Kidney (tissue), 14 donors: ENCODE results near the gene PRR36. TPM values are rescaled to one million over a fixed set of nuclear protein-coding genes. Genes with fewer than 3 reads are reported as not detected.
"Not testable (repeated sequence)": the region's sequence is repeated elsewhere in the genome, so short reads cannot be mapped to it uniquely, and the experiment has no call there.

Source experiments
- DNase-seq, 5 donors: peaks; one replicate each; pipeline ENCODE4 v3.0.0-alpha.2; 2013 to 2020
- FAIRE-seq: peaks from 2 replicates; lab custom pipeline; 2012; peaks lifted over from hg19 to GRCh38; lab: Jason Lieb, UNC
- H3K27ac ChIP-seq, 2 donors: one replicate each; pipeline ENCODE4 v1.7.0; 2013; ENCODE audit warnings: low read depth in 2 of 2, low read length in 2 of 2, inconsistent platforms in 1 of 2
- H3K27me3 ChIP-seq: one replicate; pipeline ENCODE4 v1.7.1; 2013; ENCODE audit warnings: low read length, inconsistent platforms; ENCODE audit not compliant: control insufficient read depth, insufficient read depth
- H3K36me3 ChIP-seq, 3 donors: one replicate each; pipeline versions ENCODE4 v1.7.0 to v1.7.1; 2013; ENCODE audit warnings: low read length in 3 of 3, control low read depth in 1 of 3, inconsistent platforms in 1 of 3; ENCODE audit not compliant: insufficient read depth in 3 of 3, control insufficient read depth in 2 of 3
- H3K4me1 ChIP-seq, 3 donors: one replicate each; pipeline versions ENCODE4 v1.7.0 to v1.7.1; 2013; ENCODE audit warnings: low read length in 3 of 3, inconsistent platforms in 1 of 3, low read depth in 1 of 3; ENCODE audit not compliant: control insufficient read depth in 2 of 3, insufficient read depth in 2 of 3
- H3K4me3 ChIP-seq, 3 donors: one replicate each; pipeline versions ENCODE4 v1.7.0 to v1.8.1; 2013; ENCODE audit warnings: low read length in 3 of 3, control low read depth in 1 of 3, inconsistent platforms in 1 of 3
- H3K9ac ChIP-seq, 3 donors: one replicate each; pipeline versions ENCODE4 v1.7.0 to v1.7.1; 2013; ENCODE audit warnings: low read length in 3 of 3, control low read depth in 1 of 3, inconsistent platforms in 1 of 3
- H3K9me3 ChIP-seq, 3 donors: one replicate each; pipeline versions ENCODE4 v1.7.0 to v1.7.1; 2013; ENCODE audit warnings: low read length in 3 of 3, control low read depth in 1 of 3, inconsistent platforms in 1 of 3; ENCODE audit not compliant: control insufficient read depth in 2 of 3, insufficient read depth in 1 of 3
- intact Hi-C: fragments of 100-400 bp; cut with DNase I; formaldehyde crosslinking; loops from one replicate; pipeline ENCODE4 v1.11.1; 2022
- polyA plus RNA-seq: library from polyadenylated mRNA; stranded (reverse); fragments of 350-450 nt; fragmentation: Illumina TruSeq; extraction: RNeasy Lipid Tissue Mini Kit (QIAGEN cat#74804); gene quantifications from one replicate; pipeline ENCODE4 v1.2.3, GENCODE V29; 2014; ENCODE audit warnings: low read depth, low replicate concordance; ENCODE audit not compliant: insufficient read depth
- total RNA-seq: library from RNA; stranded (reverse); fragmentation: NEBNext Ultra II Directional; extraction: Animal tissue kit (Norgen Biotek cat#: 25700); gene quantifications from one replicate; pipeline ENCODE4 v1.2.1, GENCODE V29; 2021
- TF ChIP-seq, protein P1 (sequence below): IDR thresholded peaks from 3 replicates; pipeline ENCODE4 v1.5.1; 2012; ENCODE audit warnings: mild to moderate bottlenecking, moderate library complexity, borderline replicate concordance; ENCODE audit not compliant: insufficient read depth; ENCODE audit errors: extremely low read depth
- donor health status: control.
- donor health status: control.
- donor health status: control.
- donor health status: control.
- donor health status: control.
- donor health status: DM: yes; HTN: yes; CAD: no.
- donor health status: Normal renal cell carcinoma (clear cell type).

The PRR36 gene
- total and polyA plus RNA-seq, 2 donors from 2014 or later = 1.1 to 4.2 TPM

GRCh38 chr19:7895565-7895964 lies 21.4 kb upstream of the PRR36 start:
- intact Hi-C loops = no loop called here
- H3K9me3 ChIP-seq = no peaks in the 10 kb centered on the region
- no peaks in the 10 kb centered on the region for H3K27me3 ChIP-seq
- DNase-seq (no peak), FAIRE-seq (no peak)
- no peaks in the 10 kb centered on the region for H3K36me3 ChIP-seq
- H3K4me3 ChIP-seq = no peak overlapping the region
- H3K9ac ChIP-seq = no peak overlapping the region
- no peaks in the 10 kb centered on the region for H3K4me1 ChIP-seq
- no peak overlapping the region for H3K27ac ChIP-seq
- TF ChIP-seq, protein P1, sequence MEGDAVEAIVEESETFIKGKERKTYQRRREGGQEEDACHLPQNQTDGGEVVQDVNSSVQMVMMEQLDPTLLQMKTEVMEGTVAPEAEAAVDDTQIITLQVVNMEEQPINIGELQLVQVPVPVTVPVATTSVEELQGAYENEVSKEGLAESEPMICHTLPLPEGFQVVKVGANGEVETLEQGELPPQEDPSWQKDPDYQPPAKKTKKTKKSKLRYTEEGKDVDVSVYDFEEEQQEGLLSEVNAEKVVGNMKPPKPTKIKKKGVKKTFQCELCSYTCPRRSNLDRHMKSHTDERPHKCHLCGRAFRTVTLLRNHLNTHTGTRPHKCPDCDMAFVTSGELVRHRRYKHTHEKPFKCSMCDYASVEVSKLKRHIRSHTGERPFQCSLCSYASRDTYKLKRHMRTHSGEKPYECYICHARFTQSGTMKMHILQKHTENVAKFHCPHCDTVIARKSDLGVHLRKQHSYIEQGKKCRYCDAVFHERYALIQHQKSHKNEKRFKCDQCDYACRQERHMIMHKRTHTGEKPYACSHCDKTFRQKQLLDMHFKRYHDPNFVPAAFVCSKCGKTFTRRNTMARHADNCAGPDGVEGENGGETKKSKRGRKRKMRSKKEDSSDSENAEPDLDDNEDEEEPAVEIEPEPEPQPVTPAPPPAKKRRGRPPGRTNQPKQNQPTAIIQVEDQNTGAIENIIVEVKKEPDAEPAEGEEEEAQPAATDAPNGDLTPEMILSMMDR = no peak

GRCh38 chr19:7894612-7895309 lies 20.6 kb upstream of the PRR36 start:
- Histone ChIP-seq H3K9me3 (no peaks in the 10 kb centered on the region), H3K36me3 (no peaks in the 10 kb centered on the region), H3K27me3 (no peaks in the 10 kb centered on the region), H3K9ac (peak overlapping the region in 1 of 3 donors; percentile 19), H3K4me3 (no peak overlapping the region), H3K4me1 (no peaks in the 10 kb centered on the region), H3K27ac (no peak overlapping the region)
- FAIRE-seq = no peak
- TF ChIP-seq, protein P1 = no peak
- intact Hi-C loops = no loop called here
- DNase-seq = peak in 4 of 5 donors; percentile 51 to 81 (median 60)

GRCh38 chr19:7893362-7894101 lies 19.3 kb upstream of the PRR36 start:
- H3K27ac ChIP-seq, FAIRE-seq, intact Hi-C loops: not testable (repeated sequence)

GRCh38 chr19:7888826-7889217 lies 14.6 kb upstream of the PRR36 start:
- H3K27ac ChIP-seq = no peak overlapping the region
- TF ChIP-seq, protein P1 = no peak

More at GRCh38 chr19:7893362-7894101, 19.3 kb upstream of the PRR36 start:
- not testable (repeated sequence) for H3K9ac ChIP-seq, H3K36me3 ChIP-seq, DNase-seq, H3K4me3 ChIP-seq, H3K4me1 ChIP-seq, H3K27me3 ChIP-seq, H3K9me3 ChIP-seq

More at GRCh38 chr19:7888826-7889217, 14.6 kb upstream of the PRR36 start:
- H3K9me3 ChIP-seq = no peaks in the 10 kb centered on the region
- intact Hi-C loops = no loop called here
- DNase-seq = no peak
- H3K4me1 ChIP-seq = no peaks in the 10 kb centered on the region
- H3K9ac ChIP-seq = peak overlapping the region in 1 of 3 donors; percentile 51
- H3K4me3 ChIP-seq = peak overlapping the region in 2 of 3 donors; percentile 38 to 55
- FAIRE-seq = no peak
- H3K27me3 ChIP-seq = no peaks in the 10 kb centered on the region
- H3K36me3 ChIP-seq = no peaks in the 10 kb centered on the region
